H1 (cell line): ENCODE data around the gene NR4A3. TPM values are rescaled to one million over a fixed set of nuclear protein-coding genes. Genes with fewer than 3 reads are reported as not detected.

Experiments
- polyA plus RNA-seq, 7 experiments: library from polyadenylated mRNA; depleted of rRNA in 3 of 7; stranded (reverse) in 5 of 7; unstranded in 2 of 7; fragments of >200 nt in 5 of 7; fragments of 200-250 nt in 2 of 7; gene quantifications; 1 replicate in 5 of 7; 2 replicates in 1 of 7; 4 replicates in 1 of 7; pipeline versions ENCODE4 v1.2.1 to v1.2.3, GENCODE V29; 2011 to 2013; ENCODE audit warnings: missing spikeins in 2 of 7, mixed read lengths in 2 of 7
- total RNA-seq: library from RNA; stranded (reverse); fragmentation: NEBNext Ultra II Directional; extraction: Animal tissue kit (Norgen Biotek cat#: 25700); gene quantifications from 2 replicates; pipeline ENCODE4 v1.2.1, GENCODE V29; 2021
- TF ChIP-seq, protein P1 (sequence below): IDR thresholded peaks from 2 replicates; pipeline ENCODE4 v1.6.1; 2011; ENCODE audit warnings: low read depth, mild to moderate bottlenecking, low read length; ENCODE audit not compliant: insufficient read depth

NR4A3 gene
- total and polyA plus RNA-seq, 2 of the 8 experiments (the other 6 are each of a cell fraction or from before 2014, with no cell fraction given), result 0.05 to 0.30 TPM

DNA sequence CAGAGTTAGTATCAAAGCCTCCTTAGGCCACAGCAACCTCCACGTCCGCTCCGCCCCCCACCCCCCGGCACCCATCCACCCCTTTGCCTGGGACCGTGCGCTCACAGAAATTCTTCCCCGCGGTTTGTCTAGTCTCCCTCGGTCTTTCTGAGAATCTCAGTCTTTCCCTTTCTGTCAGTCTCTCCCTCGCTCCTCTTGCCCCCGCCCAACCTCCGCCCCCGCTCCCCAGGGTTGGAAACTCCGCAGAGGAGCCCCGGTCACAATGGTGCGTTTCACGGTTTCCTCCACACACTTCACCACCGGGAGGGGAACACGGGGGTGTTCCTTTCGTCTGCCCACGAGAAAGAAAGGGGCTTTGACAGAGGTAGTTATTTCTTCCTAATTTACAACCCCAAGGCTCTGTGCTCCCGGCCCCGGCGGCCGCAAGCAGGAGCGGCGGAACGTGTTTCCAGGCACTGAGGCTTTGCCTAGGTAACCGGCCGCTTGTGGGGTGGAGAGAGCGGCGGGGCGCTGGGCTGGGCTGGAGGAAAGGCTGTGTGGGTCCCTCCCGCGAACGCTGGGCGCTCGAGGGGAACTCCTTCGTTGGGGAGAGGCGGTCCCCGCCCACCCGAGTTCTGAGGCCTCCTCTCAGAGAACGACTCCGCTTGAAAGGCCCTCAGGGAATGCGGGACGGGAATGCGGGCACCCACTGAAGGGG is 2.1 kb downstream of the NR4A3 start (continued):
- TF ChIP-seq, protein P1, sequence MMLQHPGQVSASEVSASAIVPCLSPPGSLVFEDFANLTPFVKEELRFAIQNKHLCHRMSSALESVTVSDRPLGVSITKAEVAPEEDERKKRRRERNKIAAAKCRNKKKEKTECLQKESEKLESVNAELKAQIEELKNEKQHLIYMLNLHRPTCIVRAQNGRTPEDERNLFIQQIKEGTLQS, result no peak
